Activated CD4-positive, CD25-positive, alpha-beta regulatory T cell treated with anti-CD3 and anti-CD28 coated beads, Interleukin-2, amount 50 U/mL, for 72 hours (primary cell): ENCODE measurements around the gene CHN1.

Source experiments
- DNase-seq: peaks from one replicate; pipeline ENCODE4 v3.0.0; 2021

CHN1 gene

DNA sequence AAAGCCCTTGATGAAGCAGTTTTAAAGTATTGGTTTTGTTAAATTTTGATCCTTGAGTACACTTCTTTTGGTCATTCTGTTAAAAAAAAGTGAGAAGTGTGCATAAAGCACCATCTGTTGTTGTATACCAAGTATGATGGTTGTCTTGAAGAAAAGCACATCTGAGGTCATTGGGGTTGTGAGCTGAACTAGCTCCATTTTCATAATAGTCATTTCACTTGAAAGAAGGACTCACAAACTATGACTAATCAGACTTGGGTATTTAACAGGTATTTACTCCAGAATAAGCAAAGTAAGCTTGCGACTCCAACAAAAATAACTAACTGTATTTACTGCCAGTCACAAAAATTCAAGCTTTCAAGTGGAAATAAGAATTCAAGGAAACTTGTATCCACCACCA lies 35.1 kb downstream of the CHN1 start:
- DNase-seq = no peak

DNA sequence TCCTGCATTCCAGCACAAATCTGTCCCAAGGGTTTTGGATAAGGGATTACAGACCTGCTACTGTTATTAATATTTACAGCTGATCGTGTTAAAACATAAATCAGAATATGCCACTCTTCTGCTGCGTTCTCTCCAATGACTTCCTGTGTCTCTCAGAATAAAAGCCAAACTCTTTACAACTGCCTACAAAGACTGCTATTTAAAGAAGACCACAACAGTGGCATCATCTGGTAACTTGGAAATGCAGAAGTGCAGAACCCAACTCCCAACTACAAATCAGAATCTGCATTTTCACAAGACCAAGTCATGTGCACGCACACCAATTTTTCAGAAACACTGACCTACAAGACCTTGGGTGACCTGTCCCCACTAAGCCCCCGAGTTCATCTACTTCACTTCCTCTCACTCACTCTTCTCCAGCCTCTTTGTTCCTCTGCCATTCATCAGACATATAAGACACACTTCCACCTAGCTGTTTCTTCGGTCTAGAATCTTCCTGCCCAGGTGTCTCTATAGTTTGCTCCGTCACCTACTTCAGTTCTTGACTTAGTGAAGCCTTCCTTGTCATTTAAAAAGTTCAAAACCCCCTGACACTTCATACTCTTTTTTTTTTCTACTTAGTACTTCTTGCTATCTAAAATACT lies 36.0 kb downstream of the CHN1 start:
- DNase-seq = no peak

DNA sequence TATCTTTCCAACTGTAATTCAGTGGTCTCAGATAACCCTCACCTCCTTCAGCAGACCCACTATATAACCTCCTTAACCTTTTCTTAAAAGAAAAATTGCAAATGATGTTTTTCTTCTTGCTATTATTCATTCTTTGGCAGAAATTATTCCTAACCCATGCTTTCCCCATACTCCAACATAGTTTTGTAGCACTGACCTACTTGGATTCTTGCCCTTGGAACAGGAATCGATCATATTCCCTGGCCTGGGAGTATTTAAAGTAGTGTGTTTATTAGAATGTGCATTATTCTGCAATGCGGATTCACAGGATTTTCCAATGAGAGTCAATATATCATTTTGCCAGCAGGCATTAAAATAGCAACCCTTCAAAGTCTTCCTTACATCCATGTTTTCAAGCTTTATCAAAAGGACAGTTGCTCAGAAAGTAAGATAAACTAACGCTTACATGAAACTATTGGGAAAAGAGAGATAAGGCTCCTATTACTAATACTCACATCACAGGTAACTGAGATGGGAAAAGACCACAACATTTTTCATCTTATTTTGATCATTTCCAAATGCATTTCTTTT lies 37.4 kb downstream of the CHN1 start:
- no peak for DNase-seq

DNA sequence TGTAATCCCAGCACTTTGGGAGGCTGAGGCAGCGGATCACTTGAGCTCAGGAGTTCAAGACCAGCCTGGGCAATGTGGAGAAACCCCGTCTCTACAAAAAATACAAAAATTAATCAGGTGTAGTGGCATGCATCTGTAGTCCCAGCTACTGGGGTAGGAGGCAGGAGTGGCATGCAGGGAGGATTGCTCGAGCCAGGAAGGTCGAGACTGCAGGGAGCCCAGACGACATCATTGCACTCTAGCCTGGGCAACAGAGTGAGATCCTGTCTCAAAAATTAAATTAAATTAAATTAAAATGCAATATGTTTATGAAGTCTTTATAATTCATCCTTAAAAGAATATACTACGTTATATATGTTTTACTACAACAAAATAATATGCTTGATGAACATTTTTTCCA lies 38.1 kb downstream of the CHN1 start:
- no peak for DNase-seq

DNA sequence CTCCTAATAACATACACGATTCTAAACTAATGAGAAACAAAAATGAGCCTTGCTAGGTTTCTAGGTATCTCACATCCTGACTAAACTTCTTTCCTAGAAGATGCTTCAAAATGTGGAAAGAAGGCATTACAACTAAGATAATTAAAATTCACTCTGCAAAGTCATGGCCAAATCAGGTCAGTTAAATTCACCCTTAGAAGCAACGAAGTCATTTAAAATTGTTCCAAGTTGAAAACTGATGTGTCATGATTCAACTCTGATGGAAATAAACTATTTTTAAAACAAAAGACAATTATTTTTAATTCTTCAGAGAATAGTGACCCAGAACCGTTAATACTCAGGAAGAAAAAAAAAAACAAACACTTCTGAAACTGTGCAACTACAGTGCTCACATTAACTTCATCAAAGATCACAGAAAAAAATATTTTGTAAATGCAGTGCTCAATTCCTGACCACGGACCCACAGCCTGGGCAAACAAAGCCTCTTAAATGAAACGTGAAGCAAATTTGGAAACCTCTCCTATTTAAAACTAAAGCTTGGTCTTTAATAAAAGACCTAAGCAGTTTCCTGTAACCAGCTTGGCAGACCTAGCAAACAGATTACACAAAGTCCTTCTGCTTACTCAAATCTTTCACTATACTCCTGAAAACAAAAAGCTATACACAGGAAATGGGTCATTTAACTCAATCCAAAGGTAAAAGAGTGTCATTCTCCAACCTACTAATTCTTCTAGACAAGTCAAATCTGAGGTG lies 39.0 kb downstream of the CHN1 start:
- DNase-seq = no peak

DNA sequence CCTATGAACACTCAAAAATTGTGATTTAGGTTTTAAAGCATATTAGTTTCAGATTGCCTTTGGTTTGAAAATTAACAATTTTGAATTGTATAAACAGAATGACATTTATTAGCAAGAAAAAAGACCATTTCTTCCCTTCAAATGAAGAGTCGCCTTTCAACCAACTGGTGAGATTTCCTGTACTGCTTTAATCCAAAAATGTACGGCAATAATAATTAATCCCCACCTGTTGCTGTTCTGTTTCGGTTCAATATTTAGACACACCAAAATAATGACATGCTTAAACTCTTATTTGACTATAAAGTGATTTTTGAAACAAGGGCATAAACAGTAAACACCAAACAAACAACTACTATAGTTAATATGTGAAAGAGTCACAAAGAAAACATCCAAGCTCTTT lies 39.6 kb downstream of the CHN1 start:
- no peak for DNase-seq

DNA sequence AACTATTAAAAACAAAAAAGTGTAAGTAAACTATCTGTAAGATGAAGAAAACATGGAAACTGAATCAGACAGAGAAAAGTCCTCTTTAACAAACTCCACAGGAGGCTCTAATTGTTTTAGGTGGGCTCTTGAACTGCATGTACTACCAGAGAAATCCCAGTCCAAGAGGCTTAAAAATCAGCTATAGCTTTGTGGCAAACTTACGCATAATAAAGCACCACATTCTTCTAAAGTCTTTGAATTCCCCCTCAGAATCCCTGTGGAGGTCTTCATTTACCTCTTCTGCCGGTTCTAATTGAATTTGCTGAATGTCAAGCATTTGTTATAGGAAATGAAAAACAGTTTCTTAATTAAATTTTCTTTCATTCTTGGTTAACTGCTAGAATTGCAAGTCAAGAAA lies 40.8 kb downstream of the CHN1 start:
- no peak for DNase-seq

DNA sequence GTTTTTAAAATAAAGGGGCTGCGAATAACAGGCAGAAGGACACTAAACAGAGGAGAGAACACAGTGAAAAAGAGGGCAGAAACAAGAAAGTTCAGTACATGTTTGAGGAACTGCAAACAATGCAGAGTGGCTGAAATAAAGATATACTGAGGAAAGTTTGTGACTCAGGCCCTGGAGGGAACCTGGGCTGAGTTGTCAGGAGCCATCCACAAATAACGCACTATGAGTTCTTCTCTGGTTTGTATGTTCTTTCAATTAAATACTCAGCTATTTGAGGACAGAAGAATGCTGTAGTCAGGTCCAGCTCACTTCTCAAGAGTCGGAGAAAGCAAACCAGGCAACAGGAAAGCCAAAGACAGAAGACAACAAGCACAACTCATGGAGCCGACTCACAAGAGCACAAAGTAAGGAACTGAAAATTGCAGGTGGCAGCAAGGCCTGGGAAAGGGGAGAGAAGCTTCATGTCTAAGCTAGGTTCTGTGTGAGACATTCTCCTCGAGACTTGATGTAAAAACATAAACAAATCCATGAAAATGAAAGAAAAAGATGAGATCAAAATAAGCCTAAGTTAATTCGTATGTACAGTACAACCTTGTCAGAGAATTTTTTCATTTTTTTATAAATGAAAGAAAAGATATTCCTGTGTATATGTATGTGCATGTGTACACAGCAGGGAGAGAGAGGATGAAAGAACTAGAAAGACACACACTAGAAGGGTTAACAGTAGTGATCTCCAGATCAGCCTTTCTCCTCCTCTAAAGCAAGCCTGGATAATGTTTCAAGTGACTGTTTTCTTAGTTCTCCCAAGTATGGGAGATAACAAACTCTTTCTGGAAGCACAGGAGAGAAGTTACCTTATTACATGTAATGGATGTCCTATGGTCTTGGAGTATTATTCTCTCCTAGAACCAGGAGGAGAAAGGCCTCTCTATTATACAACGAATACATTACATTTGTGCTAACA lies 41.5 kb downstream of the CHN1 start:
- DNase-seq = no peak

DNA sequence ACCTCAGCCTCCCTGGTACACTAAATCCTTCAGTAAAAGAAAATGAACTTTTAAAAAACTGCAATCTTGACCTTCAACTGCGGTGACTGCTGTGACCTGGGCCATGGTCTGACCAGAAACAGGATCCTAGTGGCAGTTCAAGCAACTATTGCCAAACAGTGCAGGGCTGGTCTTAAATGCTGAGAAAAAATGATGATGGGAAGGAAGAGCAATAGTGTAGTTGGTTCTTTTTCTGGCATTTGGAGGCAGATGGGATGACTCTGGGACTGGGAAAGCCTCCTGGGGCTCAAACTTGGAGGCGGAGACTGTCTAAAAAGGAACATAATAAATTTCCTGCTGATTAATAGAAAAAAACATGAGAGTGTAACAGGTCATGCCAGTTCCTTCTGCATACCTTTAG lies 45.4 kb downstream of the CHN1 start:
- no peak for DNase-seq

DNA sequence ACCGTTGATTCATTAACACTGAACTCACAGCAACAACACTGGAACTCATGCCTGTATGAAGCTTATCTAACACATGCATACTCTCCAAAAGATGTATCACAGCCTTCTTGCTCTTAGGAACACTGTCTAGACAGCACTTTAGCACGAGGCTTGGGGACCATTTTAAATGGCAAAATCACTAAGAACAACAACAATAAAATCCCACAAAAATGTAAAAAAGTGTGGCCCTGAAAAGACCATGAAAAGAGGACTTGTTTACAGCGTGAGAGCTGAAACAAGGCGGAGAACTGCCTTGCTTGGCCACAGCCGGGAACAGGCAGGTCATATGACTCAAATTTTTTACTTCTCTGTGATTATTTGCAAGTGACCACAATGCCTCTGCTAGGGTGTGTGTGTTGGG lies 48.1 kb downstream of the CHN1 start:
- no peak for DNase-seq

DNA sequence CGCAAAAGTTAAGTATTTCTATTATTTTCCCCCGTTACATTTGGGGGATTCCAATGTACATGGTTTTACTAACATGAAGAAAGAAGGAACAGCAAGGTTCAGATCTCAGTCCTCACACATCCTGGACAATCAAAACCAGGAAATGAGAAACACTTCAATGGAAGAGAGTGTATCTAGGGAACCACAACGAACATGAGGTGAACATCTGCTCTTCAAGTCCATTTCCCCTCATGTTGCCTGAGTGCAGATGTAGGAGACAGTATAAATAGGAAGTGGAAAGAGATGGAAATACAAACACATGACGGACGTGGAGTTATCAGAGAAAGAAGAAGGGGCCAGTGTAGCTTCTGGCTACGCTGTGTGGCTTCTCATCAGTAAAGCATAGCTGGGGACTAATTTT lies 52.6 kb downstream of the CHN1 start:
- no peak for DNase-seq

DNA sequence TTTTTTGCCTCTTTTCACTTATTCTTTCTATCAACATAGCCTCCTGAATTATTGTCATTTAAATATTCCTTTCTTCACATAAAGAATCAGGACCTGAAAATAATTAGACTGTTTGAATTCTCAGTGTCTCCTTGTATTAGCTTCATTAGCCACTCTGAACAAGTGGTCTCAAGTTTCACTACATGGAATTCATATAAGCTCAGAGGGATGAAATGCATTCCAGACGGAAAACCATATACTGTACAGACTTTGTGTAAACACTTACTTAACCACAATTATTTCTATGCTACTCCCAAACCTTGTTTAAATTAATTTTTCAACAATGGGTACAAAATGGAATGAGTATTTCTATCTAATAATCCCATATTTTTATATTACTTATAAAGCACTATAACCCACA lies 53.4 kb downstream of the CHN1 start:
- no peak for DNase-seq

DNA sequence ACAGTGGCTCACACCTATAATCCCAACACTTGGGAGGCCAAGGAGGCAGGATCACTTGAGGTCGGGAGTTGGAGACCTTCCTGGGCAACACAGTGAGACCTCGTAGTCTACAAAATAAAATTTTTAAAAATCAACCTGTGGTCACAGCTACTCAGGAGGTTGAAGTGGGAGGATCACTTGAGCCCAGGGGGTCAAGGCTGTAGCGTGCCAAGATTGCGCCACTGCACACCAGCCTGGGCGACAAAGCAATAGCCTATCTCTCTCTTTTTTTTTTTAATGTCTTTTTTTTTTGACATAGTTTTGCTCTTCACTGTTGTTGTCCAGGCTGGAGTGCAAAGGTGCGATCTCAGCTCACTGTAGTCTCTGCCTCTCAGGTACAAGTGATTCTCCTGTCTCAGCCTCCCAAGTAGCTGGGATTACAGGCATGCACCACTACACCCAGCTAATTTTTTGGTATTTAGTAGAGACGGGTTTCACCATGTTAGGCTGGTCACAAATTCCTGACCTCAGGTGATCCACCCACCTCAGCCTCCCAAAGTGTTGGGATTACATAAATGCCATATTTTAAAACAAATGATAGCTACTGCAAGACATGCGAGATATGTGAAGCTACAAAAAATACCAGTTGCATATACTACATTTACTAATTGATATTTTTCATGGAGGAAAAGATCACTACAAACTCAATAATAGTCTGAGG lies 55.0 kb downstream of the CHN1 start:
- DNase-seq = no peak

DNA sequence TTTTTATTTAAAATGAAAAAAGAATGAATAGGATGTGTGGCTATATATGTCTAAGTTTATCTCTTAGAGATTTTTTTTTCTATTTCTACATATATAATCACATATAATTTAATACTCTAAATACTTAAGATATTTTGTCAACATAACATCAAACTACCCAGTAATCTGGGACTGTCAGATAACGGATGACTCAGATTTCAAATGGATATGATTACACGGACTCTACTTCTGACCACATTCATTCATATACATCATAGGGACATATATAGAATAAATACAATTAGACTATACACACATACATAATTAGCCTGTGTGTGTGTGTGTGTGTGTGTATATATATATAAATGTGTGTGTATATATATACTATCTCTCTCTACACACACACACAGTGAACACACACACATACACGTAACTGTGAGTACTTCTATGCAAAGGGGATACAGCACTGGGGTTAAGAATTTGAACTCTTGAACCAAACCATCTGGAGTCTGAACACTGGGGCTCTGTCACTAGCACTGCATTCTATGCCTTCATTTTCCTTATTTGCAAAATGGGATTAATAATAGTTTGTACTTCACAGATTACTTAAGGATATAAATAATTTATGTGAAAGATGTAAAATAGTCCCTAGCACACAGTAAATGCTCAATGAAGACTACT lies 59.5 kb downstream of the CHN1 start:
- DNase-seq = no peak

DNA sequence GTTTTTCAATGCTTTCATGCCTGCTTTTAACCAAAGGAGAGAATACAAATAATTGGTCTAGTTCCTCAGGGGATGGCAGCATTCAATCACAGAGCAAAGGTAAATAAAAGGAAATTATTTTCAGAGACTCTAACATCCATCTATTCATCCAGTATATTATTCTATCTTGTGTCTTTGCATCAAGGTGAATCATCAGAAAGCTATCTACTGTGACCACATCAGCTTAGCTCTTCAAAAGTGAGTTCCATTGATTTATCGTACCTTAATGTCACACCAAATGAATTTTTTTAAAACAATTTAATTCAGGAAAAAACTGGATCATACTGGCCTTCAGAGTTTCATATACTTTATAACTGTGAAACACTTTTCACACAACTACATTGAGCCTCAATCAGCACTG lies 66.1 kb downstream of the CHN1 start:
- no peak for DNase-seq

DNA sequence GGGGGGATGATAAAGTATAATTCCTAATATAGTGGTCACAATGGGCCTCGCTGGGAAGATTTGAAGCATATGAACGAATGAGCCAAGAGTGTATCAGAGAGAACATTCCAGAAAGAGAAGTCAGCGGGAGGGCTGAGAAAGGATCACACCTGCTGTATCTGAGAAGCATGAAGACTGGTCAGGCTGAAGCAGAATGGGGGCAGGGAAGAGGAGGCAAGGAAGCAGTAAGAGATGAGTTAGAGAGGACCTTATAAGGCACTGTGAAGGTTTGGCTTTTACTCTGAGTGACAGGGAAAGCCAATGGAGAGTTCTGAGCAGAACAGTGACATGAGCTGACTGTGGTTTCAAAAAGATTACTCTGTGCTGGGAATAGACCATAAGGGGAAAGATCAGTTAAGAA lies 73.5 kb downstream of the CHN1 start:
- no peak for DNase-seq

DNA sequence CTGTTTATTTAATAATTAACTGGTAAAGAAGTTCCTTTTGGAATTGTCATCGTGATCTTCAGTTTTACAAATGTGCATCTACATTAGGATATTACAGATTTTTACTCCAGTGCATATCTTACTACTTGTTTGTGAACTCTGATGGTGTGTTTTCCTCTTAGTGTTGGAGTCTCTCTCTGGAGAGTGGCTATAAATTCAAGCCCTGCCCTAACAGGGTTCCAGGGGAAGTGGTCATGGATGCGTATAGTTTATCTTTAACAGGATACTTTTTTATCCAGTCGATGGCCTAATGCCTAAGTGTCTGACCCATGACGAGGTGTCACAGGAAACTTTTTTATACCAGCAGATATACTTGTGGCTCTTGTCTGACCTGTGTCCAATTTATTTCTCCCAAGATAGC lies 75.4 kb downstream of the CHN1 start:
- no peak for DNase-seq

DNA sequence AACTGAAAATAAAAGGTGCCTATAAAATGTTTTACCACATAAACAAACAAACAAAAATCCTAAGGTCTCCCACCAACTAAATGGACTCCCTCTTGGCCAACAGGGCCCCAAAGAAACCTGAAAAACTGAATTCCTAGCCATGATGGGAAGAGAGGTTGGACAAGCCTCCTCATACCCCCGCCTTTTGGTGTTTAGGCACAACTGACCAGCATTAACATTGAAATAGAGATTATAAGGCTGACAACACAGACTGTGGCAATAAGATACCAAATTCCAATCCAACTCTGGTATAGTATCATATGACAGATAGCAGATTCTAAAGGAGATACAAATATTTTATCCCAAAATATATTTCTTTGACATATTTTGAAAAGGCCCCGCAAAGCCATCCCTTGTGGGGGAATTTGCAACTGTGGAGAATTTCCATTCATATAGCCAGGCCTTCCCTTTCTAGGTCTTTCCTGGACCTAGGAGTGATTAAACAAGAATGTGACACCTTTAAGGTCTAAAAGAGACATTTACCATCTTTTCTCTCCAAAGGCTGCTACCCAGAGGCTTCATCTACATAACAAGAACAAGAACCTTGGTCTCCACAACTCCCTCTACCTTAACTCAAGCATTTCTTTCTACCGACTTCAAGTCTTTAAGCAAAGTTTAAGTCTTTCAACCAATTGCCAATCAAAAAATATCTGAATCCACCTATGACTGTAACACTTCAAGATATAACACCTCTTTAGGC lies 80.0 kb downstream of the CHN1 start:
- no peak for DNase-seq

DNA sequence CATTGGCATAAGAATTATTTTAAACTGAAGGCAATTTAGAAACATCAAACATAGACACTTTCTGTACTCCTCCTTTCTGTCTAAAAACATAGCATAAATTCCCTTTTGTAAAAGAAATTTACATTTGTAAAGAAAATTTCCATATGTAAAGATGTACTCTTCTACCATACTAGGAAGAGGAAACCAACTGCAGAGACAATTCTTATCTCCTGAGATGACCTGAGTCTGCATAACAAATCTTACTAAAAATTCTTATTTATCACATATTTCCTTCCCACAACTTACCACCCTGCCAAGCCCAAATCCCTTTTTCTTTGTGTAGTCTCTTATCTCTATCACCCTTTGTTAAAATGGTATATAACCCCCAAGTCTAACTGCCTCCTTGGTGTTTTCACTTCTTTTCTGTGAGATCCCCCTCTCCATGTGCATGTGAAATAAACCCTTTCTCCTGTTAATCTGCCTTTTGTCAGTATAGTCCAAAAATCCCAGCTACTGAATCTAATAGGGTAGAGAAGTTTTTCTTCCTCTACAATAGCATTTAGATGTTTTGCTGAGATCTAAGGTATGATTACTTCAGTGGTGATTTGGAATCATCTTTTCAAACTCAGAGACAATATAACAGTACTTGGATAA lies 81.0 kb downstream of the CHN1 start:
- DNase-seq = no peak

DNA sequence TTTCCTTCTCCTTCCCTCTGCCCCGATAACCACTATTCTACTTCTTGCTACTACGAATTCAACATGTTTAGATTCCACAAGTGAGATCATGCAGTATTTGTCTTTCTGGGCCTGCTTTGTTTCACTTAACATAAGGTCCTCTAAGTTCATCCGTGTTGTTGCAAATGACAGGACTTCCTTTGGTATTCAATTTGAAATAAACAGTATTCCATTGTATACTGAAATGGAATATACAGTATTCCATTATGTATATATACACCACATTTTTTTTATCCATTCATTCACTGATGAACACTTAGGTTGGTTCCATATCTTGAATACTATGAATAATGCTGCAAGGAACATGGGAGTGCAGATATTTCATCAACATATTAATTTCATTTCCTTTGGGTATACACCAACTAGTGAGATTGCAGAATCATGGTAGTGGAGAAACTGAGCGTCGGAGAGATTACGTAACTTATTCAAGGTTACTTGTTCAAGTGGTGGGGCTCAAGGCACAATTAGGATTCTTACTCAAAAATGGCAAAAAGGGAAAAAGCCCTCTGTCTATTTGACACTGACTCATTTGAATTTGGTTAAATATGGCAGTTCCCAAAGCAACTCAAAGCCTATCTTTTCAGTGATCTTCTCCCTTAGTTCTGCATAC lies 85.1 kb downstream of the CHN1 start:
- no peak for DNase-seq
